Breast epithelium (tissue), 3 donors: ENCODE results near the gene CLTC.

ENCODE experiments used
- POLR2A ChIP-seq: fragments of 450-650 bp; IDR thresholded peaks from one replicate; pipeline ENCODE4 v1.6.1; 2016; ENCODE audit warnings: antibody characterized with exemption, mild to moderate bottlenecking, moderate library complexity
- TF ChIP-seq, protein P1 (sequence below), 3 donors: fragments of 450-650 bp; IDR thresholded peaks; one replicate each; pipeline ENCODE4 v1.5.1; 2016 to 2017; ENCODE audit warnings: antibody characterized with exemption in 3 of 3, mild to moderate bottlenecking in 3 of 3, moderate library complexity in 3 of 3

DNA sequence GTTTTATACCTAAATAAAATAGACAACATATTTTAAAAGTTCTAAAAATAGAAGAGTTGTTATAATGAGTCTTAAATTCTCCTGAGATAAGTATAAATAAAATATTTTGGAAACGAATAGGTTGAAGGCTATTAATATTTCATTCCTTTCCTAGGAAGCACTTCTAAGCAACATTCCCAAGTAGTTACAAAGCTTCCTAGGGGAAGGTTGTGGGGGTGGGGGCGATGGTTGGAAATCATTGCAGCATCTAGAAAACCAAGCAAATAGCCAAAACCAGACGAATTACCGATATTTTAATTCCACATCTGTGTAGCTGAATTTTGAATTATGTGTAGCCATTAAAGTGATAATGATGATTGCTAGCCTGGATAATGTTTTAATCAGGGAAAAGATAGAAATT is 60.6 kb downstream of the CLTC start:
- TF ChIP-seq, protein P1, sequence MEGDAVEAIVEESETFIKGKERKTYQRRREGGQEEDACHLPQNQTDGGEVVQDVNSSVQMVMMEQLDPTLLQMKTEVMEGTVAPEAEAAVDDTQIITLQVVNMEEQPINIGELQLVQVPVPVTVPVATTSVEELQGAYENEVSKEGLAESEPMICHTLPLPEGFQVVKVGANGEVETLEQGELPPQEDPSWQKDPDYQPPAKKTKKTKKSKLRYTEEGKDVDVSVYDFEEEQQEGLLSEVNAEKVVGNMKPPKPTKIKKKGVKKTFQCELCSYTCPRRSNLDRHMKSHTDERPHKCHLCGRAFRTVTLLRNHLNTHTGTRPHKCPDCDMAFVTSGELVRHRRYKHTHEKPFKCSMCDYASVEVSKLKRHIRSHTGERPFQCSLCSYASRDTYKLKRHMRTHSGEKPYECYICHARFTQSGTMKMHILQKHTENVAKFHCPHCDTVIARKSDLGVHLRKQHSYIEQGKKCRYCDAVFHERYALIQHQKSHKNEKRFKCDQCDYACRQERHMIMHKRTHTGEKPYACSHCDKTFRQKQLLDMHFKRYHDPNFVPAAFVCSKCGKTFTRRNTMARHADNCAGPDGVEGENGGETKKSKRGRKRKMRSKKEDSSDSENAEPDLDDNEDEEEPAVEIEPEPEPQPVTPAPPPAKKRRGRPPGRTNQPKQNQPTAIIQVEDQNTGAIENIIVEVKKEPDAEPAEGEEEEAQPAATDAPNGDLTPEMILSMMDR (IDR thresholded peaks at IDR 0.05), result no peak
- no peak for TF ChIP-seq POLR2A
